Stimulated activated CD4-positive, alpha-beta T cell treated with anti-CD3 and anti-CD28 coated beads, Interleukin-4, amount 100 ng/mL, for 48 hours (primary cell): ENCODE measurements around the gene NME3.
"Not testable (repeated sequence)": the region's sequence is repeated elsewhere in the genome, so short reads cannot be mapped to it uniquely, and the experiment has no call there.

Experiments
- DNase-seq, 2 donors: peaks; one replicate each; pipeline ENCODE4 v3.0.0-alpha.2; 2020; ENCODE audit warnings: low read depth in 2 of 2

The NME3 gene

GRCh38 chr16:1747934-1748333 is 23.4 kb downstream of the NME3 start:
- DNase-seq, result no peak

DNA sequence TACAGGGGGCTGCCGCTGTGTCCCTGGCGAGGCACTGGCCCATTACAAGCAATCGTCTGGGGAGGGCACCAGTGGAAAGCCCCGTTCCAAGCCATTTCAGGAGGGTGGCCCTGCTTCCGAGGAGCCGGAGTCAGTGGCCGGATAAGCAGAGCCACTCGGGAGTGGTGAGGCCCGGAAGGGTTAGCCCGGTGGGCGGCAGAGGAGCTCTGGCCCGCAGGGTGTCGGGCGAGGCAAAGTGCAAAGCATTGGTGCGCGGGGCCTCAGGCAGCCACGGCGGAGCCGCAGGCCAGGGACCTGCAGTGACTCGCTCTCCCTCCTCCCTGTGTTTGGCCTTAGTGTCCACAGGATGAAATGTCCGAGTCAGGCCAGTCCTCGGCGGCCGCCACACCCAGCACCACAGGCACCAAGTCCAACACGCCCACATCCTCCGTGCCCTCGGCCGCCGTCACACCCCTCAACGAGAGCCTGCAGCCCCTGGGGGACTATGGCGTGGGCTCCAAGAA is 24.6 kb downstream of the NME3 start:
- no peak for DNase-seq

GRCh38 chr16:1745900-1746692 is 25.2 kb downstream of the NME3 start:
- no peak for DNase-seq

- DNase-seq, result no peak
Measured at GRCh38 chr16:1745181-1745899, 26.0 kb downstream of the NME3 start.

DNA sequence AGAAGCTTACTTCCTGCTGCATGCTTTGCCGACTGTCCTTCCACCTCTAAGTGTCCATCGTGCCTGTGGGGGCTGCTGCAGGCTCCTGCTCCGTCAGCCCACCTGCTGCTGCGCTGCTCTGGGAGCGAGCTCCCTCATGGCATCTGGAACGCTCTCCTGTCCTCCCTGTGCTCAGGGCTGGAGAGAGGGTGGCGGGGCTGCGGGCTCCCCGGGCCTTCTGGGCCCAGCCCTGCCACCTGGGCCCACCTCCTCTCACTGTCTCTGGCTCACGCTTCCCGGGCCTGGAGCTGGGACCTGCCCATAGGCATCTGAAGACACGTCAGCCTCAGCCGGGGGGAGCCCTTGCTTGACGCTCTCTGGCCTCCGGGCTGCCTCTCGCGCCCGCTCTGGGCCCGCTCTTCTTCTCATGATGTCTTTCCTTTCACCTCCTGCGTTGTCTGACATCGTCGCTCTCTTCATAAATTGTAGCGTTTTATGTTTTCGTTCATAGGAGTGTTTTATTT is 27.0 kb downstream of the NME3 start:
- no peak for DNase-seq

DNA sequence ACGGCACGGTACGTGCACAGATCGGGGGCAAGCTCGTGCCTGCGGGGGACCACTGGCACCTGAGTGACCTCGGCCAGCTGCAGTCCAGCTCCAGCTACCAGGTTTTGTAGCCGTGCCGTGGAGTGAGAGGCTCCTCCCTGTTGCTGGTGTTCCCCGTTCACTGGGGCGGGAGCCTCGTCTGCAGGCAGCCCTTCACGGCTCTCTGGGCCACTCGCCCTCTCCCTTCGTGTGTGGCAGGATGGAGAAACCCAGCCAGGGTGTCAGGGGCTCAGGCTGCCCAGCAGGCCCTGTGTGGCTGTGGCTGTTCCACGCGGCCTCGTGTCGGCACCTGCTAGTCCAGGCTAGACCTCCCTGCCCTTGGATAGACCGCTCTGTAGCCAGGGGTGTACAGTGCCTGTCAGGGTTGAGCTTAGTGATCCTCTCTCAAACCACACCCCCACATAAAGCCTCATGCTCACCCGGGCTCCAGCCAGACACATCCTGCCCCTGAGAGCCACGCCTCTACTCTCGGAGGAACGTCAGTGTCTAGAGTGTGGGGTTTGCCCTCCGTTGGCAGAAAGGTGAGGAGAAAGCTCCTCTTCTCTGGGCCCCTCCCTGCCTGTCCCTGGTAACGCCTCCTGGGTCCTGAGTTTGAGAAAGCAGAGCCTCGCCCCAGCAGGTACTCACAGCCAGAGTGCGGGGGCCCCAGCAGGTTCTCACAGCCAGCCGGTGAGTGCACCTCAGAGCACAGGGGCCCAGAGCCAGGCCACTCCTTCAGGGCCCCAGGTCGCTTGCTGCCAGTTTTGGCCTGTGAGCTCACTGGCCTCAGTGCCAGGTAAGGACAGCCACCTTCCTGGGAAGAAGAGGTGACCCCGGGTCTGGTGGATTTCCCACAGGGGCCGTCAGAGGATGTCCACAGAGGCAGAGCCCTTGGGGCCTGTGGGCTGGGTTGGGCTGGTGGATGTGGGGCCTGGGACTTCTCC is 27.7 kb downstream of the NME3 start:
- no peak for DNase-seq

GRCh38 chr16:1741553-1742165 is 29.7 kb downstream of the NME3 start:
- DNase-seq, result no peak

DNA sequence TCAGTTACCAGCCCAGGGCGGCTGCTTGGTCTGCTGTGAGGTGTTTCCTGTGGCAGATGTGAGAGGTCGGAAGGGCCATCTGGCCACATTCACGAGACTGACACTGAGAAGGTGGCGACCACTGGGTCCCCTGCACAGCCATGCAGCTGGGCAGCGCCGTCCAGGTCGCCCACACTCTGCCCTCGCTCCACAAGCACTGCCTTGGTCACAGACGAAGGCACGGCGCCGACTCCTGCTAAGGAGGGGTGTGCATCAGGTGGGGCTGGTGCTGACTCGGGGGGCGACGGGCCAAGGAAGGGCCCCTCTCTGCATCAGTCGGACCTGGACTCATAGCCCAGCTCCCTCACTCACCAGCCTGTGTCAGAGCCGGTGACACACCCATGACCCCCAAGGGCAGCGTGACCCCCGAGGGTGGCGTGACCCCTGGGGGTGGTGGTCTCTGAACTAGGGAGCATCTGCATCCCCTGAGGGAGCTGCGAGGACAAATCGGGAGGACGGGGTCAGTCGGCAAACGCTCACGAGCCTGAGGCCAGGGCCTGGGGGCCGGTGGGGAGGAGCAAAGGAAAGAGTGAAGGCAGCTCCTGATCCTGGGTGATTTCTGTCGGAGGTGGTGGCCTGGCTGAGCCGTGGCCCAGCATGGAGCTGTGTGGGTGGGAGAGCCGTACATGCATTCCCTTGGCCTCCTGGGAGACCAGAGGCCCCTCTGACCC is 30.4 kb downstream of the NME3 start:
- DNase-seq, result no peak

DNA sequence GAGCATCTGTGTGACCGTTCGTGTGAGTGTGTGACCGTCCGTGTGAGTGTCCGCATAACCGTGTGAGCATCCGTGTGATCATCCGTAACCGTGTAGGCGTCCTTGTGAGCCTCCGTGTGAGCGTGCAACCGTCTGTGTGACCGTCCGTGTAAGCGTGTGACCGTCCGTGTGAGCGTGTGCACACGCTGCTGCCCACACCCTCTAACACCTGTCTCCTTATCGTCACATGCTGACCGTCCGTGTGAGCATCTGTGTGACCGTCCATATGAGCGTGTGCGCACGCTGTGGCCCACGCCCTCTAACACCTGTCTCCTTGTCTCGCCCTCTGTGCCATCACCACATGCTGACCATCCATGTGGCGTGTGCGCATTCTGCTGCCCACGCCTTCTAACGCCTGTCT is 31.1 kb downstream of the NME3 start:
- no peak for DNase-seq

GRCh38 chr16:1734816-1735215 is 36.5 kb downstream of the NME3 start:
- DNase-seq, result no peak

DNA sequence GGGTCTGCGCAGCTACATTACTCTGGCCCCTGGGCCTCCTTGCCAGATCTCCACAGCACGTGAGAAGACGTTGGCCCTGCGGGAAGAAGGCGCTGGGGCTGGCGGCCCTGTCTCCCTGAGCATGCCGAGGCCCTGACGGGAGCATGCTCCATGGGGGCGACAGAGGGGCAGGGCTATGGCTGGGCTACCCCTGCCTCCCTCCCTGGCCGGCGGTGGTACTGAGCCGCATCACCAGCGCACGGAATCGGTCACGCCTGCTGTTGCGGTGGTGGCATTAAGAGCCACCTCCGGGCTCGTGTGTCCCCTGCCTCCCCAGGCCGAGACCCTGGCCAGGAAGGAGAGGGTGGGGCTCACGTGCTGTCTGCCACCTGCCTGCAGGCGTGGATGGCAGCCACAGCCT is 37.2 kb downstream of the NME3 start:
- DNase-seq, result no peak

DNA sequence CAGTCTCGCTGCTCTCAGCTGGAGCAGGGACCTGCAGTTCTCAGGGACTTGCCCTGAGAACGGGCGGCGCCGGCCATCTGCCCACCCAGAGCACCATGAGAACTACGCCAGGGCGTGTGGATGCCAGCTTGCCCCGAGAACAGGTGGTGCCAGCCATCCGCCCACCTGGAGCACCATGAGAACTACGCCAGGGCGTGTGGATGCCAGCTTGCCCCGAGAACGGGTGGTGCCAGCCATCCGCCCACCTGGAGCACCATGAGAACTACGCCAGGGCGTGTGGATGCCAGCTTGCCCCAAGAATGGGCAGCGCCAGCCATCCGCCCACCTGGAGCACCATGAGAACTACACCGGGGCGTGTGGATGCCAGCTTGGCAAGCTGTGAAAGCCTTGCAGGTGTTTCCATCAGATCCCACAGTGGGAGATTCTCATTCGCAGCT is 38.8 kb downstream of the NME3 start:
- not testable (repeated sequence) for DNase-seq

GRCh38 chr16:1732071-1732470 is 39.3 kb downstream of the NME3 start:
- no peak for DNase-seq

DNA sequence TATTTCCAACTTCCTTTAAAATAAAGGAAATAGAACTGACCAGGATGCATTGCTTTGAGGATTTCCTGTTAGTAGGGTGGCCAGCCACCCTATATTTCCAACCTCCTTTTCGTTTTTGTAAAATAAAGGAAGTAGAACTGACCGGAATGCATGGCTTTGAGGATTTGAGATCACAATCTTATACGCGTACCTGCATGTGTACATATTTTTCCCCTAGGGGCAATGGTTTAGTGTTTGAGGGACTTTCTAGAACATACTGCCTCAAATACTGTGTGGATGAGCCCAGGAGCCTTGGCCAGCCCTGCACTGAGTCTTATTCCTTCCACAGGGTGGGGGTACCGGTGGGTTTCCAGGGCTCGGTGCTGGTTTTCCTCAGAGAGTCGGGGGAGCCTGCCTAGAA is 39.7 kb downstream of the NME3 start:
- no peak for DNase-seq

GRCh38 chr16:1731073-1731472 is 40.3 kb downstream of the NME3 start:
- no peak for DNase-seq

- DNase-seq, result no peak
Measured at GRCh38 chr16:1729445-1729844, 41.9 kb downstream of the NME3 start.

DNA sequence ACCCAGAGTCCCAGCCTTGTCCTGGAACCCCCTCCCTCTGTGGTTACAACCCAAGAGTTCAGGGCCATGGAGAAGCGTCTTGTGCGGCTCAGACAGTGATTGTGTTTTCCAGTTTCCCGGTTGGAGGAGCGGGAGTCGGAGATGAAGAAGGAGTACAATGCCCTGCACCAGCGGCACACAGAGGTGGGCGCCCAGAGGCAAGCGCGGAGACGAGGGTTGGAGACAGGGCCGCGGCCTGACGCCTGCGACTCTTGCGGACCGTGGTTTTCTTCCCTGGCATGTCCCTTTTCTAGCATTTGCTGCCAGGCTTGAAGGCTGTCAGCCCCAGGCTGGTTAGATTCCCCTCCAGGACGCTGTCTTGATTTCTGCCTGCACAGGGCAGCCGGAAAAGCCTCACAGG is 42.3 kb downstream of the NME3 start:
- no peak for DNase-seq

DNA sequence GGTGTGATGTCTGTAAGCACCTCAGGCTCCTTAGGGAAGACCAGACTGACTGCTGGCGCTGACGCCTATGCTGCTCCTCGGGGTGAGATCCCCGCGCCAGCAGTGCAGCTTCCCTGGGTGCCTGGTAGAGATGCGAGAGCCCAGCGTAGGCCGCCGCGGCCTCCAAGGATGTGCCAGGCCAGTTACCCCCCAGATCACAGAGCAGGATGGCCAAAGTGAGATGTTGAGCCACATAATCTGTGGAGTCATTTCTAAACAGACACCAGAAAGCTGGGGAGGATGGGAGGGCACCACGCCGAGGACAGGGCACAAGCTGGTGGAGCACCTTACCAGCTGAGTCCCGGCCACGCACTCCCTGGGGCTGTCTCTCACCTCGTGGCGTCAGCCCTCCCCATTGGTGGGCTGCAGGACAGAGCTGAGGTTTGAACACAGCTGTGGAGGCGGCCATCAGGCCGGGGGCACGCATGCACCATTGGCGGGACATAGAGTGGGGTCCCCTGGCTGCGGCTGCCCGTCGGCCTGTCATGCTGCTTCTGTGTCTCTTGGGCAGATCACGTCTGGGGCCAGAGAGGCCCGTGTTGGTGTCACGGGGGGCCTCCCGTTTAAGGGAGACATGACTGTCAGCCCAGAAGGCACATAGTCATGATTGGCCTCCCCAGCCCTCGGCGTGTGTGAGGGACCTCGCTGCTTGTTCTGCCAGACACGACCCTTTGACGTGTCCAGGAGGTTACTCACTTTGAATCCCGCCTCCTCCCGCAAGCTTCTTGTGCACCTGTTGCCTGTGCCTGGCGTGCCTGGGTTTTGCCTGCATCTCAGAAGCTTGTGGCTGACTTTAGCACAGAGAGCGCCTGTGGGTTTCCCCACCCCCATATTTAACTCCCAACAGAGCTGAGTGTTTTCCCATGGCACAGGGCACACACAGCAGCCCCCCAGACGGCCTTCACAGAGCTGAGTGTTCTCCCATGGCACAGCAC is 43.4 kb downstream of the NME3 start:
- no peak for DNase-seq
